HG03521 (cell line): ENCODE results near the gene ATF2.

Source experiments
- ATAC-seq: cut with Tn5 transposase; IDR thresholded peaks from one replicate; pipeline ENCODE4 v1.9.1; 2021; ENCODE audit warnings: mild to moderate bottlenecking, moderate library complexity; ENCODE audit not compliant: unreplicated experiment

ATF2 gene, protein sequence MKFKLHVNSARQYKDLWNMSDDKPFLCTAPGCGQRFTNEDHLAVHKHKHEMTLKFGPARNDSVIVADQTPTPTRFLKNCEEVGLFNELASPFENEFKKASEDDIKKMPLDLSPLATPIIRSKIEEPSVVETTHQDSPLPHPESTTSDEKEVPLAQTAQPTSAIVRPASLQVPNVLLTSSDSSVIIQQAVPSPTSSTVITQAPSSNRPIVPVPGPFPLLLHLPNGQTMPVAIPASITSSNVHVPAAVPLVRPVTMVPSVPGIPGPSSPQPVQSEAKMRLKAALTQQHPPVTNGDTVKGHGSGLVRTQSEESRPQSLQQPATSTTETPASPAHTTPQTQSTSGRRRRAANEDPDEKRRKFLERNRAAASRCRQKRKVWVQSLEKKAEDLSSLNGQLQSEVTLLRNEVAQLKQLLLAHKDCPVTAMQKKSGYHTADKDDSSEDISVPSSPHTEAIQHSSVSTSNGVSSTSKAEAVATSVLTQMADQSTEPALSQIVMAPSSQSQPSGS

DNA sequence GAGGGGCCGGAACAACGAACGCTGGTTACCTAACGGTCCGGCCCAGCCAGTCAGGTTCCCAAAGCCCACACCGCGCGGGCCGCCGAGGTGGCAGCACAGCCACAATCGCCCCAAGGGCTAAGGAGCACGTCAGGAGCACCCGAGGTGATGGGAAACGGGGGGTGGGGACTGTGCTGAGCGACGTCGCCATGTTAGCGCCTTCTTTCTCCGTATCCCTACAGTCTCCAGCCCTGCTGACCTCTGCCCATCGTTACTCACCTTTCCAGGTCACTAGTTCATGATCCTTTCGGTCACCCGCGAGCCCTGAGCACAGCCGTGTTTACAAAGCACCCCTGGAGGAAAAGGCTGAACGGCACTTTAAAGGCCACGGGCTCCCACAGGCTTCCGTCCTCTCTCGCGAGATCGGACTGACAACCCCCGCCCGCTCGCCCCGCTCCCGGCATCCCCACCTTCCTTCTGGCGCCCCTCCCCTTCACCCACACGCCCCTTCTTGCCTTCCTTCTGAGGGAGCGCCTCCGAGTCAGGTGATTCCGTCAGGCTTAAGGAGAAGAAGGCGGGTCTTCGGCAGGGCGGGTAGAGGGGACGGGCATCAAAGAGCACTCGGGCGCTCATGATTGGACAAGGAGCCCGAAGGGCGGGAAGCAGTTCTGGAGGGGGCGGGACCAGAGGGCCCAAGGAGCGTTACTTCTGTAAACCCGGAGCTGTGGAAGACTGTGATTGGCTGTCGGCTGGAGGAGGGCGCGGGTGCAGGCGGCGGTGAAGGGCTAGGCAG lies at the start of gene ATF2:
Gene ATF2, minus strand, starts transcription at position 412 of the 772 bp plus-strand sequence. CDS start 31,760 bp downstream, outside the sequence.
- peak; percentile 94 for ATAC-seq

GRCh38 chr2:175207741-175208438 lies 39.9 kb upstream of the ATF2 start:
- ATAC-seq, result no peak

- ATAC-seq, result no peak
Measured at GRCh38 chr2:175206866-175207265, 38.9 kb upstream of the ATF2 start.

DNA sequence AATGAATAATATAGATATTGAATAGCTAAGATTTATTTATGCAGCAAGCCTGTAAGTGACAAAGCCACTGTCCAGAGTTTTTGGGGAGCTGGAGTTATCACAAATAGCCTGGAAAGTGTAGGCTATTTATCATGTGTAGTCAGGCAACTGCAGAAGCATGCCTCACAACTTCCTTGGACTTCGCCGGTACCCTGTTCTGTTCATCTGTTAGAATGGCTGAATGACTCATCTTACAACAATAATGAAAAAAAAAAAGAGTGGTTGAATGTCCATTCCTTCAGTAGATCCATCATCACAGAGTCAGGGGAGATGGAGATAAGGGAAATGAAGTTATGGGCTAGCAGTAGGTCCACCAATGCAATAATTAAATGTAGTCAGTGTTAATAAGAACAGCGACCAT lies 37.5 kb upstream of the ATF2 start:
- ATAC-seq, result no peak

DNA sequence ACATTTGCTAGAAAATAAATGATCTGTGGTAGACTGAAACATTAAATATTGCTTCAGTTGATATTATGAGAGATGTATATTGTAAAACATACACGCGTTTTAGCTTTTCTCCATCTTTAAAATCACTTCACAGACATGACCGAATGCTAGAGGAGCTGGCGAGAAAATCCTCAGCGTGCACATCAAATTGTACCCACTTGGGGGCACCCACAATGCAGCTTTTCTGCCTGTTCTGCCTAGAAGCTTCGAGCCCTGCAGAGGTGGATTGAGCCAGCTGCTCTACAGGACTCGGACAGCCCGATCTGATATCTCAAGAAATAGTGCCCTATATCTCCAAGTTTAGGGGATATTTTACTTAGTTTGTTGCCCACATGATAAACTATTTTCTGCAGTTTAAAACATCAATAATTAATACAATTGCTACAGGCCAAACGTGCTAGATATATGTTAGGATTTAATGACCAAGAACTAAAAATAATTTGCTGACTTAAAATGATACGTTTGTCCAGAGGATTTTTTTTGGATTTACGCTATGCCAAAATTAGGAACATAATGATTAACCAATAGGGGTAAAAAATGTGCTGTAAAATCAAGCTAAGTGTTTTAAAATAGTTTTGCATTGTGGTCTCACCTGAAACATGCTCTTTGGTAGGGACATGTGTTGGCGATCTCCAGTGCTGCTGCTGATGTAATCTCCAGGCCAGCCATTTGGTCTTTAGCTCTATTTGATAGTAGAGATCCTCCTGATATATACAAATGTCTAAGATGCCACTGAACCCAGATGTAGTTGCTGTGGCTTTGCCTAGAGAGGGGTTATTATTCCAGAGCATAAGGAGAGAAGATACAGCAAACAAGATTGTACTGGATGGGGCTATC lies 35.9 kb upstream of the ATF2 start:
- ATAC-seq, result peak; percentile 90

GRCh38 chr2:175195012-175195411 lies 27.0 kb upstream of the ATF2 start:
- no peak for ATAC-seq

DNA sequence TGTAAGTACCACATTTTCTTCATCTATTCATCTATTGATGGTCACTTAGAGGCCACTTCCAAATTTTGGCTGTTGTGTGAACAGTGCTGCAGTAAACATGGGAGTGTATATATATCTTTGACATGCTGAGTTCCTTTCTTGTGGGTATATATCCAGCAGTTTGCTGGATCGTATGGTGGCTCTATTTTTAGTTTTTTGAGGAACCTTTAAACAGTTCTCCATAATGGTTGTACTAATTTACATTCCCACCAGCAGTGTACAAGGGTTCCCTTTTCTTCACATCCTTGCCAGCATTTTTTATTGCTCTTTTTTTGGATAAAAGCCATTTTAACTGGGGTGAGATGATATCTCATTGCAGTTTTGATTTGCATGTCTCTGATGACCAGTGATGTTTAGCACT lies 20.8 kb upstream of the ATF2 start:
- ATAC-seq, result no peak

DNA sequence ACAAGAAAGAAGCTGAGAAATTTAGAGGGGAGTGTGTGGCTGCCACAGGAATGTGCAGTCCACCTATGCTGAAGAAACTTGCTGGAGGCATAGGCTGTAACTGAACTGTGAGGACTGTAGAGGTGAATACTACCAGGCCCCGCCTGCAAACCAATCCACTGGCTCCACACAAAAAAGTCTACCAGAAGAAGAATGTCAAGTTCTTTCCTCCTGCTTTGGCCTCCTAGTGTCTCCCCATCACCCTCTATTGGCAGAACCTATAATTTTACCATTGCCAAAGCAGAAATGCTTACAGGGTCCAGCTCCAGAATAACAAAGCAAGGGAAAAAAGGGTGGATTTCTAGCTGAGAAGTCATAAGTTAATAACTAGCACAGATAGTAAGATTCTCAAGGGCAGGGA lies 19.4 kb upstream of the ATF2 start:
- no peak for ATAC-seq

- no peak for ATAC-seq
Measured at GRCh38 chr2:175183674-175184073, 15.7 kb upstream of the ATF2 start.

GRCh38 chr2:175181877-175182308 lies 13.9 kb upstream of the ATF2 start:
- ATAC-seq, result no peak

GRCh38 chr2:175181104-175181876 lies 13.3 kb upstream of the ATF2 start, which contains the start of gene ATP5MC3:
TSS of gene ATP5MC3 (minus strand) at chr2:175181710. CDS start at chr2:175181393, 317 bp downstream.
- peak; percentile 86 for ATAC-seq

GRCh38 chr2:175180701-175181103 lies 12.7 kb upstream of the ATF2 start:
- no peak for ATAC-seq

- no peak for ATAC-seq
Measured at GRCh38 chr2:175176624-175177023, 8.6 kb upstream of the ATF2 start.

DNA sequence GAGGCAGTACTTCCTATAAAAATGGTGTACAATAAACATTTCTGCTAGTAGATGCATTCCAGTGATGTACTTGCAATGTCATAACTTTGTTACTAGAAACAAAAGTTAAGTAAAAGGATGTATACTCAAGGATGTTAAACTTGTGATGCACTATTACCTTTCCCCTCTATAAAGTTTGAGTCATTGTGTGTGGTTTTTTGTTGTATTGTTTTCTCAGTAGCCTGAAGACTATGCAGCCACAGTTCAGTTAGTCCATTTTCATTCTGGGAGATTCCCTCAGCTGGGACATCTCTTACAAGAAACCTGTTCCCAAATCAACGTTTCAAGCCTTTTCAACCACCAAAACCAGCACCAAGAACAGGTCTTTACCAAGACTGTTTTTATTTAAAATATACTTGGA lies 7.9 kb upstream of the ATF2 start:
- no peak for ATAC-seq

DNA sequence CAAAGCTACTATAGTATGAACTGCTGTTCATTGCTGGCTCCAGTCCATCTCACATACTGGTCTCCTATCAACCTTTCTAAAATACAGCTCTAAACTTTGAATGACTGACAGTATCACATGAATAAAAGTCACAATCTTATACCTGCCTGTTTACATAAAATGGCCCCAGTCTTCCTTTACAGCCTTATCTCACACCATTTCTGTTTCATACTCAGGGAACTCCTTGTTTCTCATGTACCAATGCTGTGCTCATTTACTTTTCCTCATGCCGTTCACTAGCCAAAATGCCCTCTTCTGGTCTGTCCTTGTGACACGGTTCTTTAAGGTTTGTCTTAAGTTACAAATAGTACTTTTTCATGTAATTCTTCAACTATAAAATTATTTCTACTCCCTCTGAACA lies 7.3 kb upstream of the ATF2 start:
- ATAC-seq, result no peak

DNA sequence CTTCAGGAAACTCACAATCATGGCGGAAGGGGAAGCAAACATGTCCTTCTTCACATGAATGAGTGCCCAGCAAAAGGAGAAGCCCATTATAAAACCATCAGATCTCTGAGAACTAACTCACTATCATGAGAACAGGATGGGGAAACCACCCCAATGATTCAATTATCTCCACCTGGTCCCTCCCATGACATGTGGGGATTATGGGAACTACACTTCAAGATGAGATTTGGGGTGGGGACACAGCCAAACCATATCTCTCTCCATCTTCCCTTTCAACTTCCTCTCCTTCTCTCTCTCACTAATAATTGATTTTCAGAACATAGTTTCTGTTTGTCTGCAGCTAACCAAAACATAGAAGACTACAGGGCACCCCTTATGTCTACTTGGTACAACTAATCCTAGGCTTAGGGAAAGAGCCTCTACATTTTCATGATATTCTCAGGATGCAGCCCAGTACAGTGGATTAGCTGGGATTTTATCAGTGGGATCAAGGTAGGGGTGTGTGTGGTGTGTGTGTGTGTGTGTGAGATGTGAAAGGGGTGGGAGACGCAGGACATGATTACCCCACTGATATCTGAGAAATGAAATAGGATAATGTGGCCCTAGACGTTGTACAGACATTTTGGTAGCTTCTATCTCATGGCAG lies 2.8 kb upstream of the ATF2 start:
- ATAC-seq, result no peak

- no peak for ATAC-seq
Measured at GRCh38 chr2:175169191-175169590, 1.2 kb upstream of the ATF2 start.

- ATAC-seq, result peak; percentile 16
Measured at GRCh38 chr2:175168564-175168945, 552 bp upstream of the ATF2 start.
